Measurements from ENCODE around the gene RBMS3. TPM values are rescaled to one million over a fixed set of nuclear protein-coding genes. Genes with fewer than 3 reads are reported as not detected.
"Not testable (repeated sequence)": the region's sequence is repeated elsewhere in the genome, so short reads cannot be mapped to it uniquely, and the experiment has no call there.

Gene RBMS3
- total RNA-seq, 4 donors from 2014 or later = 7.3 to 21.8 (median 12.8) TPM

- no peak for TF ChIP-seq CTCF (IDR thresholded peaks at IDR 0.05)
- no peak for TF ChIP-seq POLR2A (IDR thresholded peaks at IDR 0.05)
- no peak for DNase-seq (ENCODE audit: low spot score in 2 of 2)
- intact Hi-C loops (cut with DNase I; ENCODE audit: low total_unique reads) = no loop called here
- no peak overlapping the region for H3K4me3 ChIP-seq (ENCODE audit: low read depth, poor library complexity, severe bottlenecking)
Observed at GRCh38 chr3:29354894-29355293, 74.0 kb downstream of the RBMS3 start.

- no peak overlapping the region for H3K4me3 ChIP-seq (ENCODE audit: low read depth, poor library complexity, severe bottlenecking)
- WGBS, 2 donors = 83 to 93% methylated on average over 3 of the region's 3 CpGs
- TF ChIP-seq POLR2A (IDR thresholded peaks at IDR 0.05) = no peak
- TF ChIP-seq CTCF (IDR thresholded peaks at IDR 0.05) = no peak
- intact Hi-C loops (cut with DNase I; ENCODE audit: low total_unique reads) = no loop called here
- no peak for DNase-seq (ENCODE audit: low spot score in 2 of 2)
Observed at GRCh38 chr3:29356062-29356461, 75.2 kb downstream of the RBMS3 start.

DNA sequence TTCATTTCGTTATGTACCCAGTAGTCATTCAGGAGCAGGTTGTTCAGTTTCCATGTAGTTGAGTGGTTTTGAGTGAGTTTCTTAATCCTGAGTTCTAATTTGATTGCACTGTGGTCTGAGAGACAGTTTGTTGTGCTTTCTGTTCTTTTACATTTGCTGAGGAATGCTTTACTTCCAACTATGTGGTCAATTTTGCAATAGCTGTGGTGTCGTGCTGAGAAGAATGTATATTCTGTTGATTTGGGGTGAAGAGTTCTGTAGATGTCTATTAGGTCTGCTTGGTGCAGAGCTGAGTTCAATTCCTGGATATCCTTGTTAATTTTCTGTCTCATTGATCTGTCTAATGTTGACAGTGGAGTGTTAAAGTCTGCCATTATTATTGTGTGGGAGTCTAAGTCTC is 79.4 kb downstream of the RBMS3 start:
- DNase-seq (ENCODE audit: low spot score in 2 of 2); intact Hi-C loops (cut with DNase I; ENCODE audit: low total_unique reads); H3K4me3 ChIP-seq (ENCODE audit: low read depth, poor library complexity, severe bottlenecking): not testable (repeated sequence)
- 82 to 84% methylated on average over 2 of the region's 2 CpGs for WGBS, 2 donors

- no peak overlapping the region for H3K4me3 ChIP-seq (ENCODE audit: low read depth, poor library complexity, severe bottlenecking)
- no peak for TF ChIP-seq POLR2A (IDR thresholded peaks at IDR 0.05)
- TF ChIP-seq CTCF (IDR thresholded peaks at IDR 0.05) = no peak
- DNase-seq (ENCODE audit: low spot score in 2 of 2) = no peak
- WGBS, 2 donors = 77 to 81% methylated on average over 2 of the region's 2 CpGs
- intact Hi-C loops (cut with DNase I; ENCODE audit: low total_unique reads) = no loop called here
Observed at GRCh38 chr3:29363110-29363509, 82.2 kb downstream of the RBMS3 start.

DNA sequence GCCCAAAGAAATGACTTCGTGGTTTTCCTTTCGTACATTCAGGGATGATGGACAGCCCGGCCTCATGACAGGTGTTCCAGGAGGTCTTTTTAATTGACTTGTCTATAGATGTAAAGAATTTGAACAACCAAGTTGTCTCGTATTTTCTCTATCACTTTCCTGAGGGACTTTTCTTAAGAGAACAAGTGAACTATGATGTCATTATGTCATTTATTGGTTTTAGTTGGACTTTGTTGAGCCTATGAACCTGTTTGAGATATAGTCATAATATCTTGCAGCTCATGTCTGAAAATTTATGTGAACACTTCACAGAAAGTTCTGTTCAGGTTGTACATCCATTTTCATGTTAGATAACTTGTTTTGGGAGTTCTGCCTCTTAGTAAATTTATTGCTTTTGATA is 89.2 kb downstream of the RBMS3 start:
- WGBS, 2 donors = 85 to 88% methylated on average over 4 of the region's 4 CpGs
- intact Hi-C loops (cut with DNase I; ENCODE audit: low total_unique reads) = no loop called here
- H3K4me3 ChIP-seq (ENCODE audit: low read depth, poor library complexity, severe bottlenecking) = no peak overlapping the region
- TF ChIP-seq CTCF (IDR thresholded peaks at IDR 0.05) = no peak
- no peak for TF ChIP-seq POLR2A (IDR thresholded peaks at IDR 0.05)
- no peak for DNase-seq (ENCODE audit: low spot score in 2 of 2)

DNA sequence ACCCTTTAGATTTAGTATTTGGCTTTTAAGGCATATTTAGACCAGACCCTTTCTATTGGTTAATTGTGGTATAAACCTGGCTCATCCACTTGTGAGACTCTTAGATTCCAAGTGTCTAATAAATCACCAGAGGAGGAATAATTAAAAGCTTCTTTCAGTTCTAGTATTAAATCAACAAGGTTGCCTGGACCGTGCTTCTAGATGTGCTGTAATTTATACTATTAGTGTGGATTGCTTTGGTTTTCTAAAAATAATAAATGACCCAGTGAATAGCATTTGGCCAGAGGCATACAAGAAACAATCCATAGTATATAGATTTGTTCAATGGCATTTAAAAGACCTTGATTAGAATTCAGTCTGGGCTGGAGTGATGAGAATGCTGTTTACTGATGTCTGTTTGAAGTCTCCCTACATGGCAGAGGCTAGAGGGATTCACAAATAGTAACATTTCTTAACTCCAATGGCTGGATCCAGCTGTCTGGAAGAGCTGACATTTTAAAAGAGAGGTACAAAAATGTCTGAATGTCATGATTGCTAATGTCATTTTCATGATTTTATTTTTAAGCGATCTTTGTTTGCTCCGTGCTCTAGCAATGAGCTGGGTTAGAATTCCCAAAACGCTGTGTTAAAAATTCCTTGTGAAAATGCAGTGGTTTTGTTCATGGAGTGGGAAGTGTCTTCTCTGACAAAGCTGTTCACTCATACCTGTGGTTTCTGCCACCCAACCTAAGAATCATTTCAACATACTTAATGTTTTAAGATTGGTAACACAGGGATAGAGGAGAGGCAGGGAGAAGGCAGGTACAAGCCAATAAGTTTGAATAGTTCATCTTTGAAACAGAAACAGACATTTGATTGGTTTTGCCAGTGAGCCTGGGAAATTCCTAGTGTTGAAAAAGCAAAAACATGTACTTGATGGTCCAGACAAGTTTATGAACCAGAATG is 89.9 kb downstream of the RBMS3 start:
- intact Hi-C loops (cut with DNase I; ENCODE audit: low total_unique reads) = no loop called here
- no peak for TF ChIP-seq POLR2A (IDR thresholded peaks at IDR 0.05)
- TF ChIP-seq CTCF (IDR thresholded peaks at IDR 0.05) = no peak
- WGBS, 2 donors = 51 to 54% methylated on average over 4 of the region's 4 CpGs
- no peak overlapping the region for H3K4me3 ChIP-seq (ENCODE audit: low read depth, poor library complexity, severe bottlenecking)
- no peak for DNase-seq (ENCODE audit: low spot score in 2 of 2)
